ENCODE results near the gene MLC1.

MLC1 gene

GRCh38 chr22:50032941-50033601 is 52.2 kb downstream of the MLC1 start (continued):
- TF ChIP-seq PATZ1 (CRISPR knock-in tag; IDR thresholded peaks at IDR 0.05; ENCODE audit: borderline replicate concordance) (no peak), OSR1 (CRISPR knock-in tag; IDR thresholded peaks at IDR 0.05) (no peak)

GRCh38 chr22:50032109-50032871 is 52.9 kb downstream of the MLC1 start:
- no peak for ATAC-seq
- TF ChIP-seq OSR1 (CRISPR knock-in tag; IDR thresholded peaks at IDR 0.05) (no peak), ZFP30 (CRISPR knock-in tag; IDR thresholded peaks at IDR 0.05) (no peak), TSHZ2 (CRISPR knock-in tag; IDR thresholded peaks at IDR 0.05) (no peak)

- no peak for ATAC-seq
These were observed 53.8 kb downstream of the MLC1 start for GRCh38 chr22:50031189-50032091.

More at GRCh38 chr22:50031189-50032091, 53.8 kb downstream of the MLC1 start:
- TF ChIP-seq ZNF70 (CRISPR knock-in tag; IDR thresholded peaks at IDR 0.05) (no peak), ZNF565 (CRISPR knock-in tag; conservative IDR thresholded peaks at IDR 0.05; ENCODE audit: low read depth) (no peak), ZFP30 (CRISPR knock-in tag; IDR thresholded peaks at IDR 0.05) (no peak), BACH2 (CRISPR knock-in tag; IDR thresholded peaks at IDR 0.05; ENCODE audit: borderline replicate concordance) (no peak), SNAI2 (CRISPR knock-in tag; IDR thresholded peaks at IDR 0.05) (no peak), ZFP3 (CRISPR knock-in tag; IDR thresholded peaks at IDR 0.05) (no peak), CSRNP3 (CRISPR knock-in tag; IDR thresholded peaks at IDR 0.05) (no peak), CSDC2 (CRISPR knock-in tag; IDR thresholded peaks at IDR 0.05) (no peak), ISL1 (CRISPR knock-in tag; IDR thresholded peaks at IDR 0.05) (no peak), TSHZ2 (CRISPR knock-in tag; IDR thresholded peaks at IDR 0.05) (no peak), PPARA (CRISPR knock-in tag; IDR thresholded peaks at IDR 0.05; ENCODE audit: borderline replicate concordance) (no peak), CREB5 (CRISPR knock-in tag; IDR thresholded peaks at IDR 0.05; ENCODE audit: low read depth) (no peak), ZC3H10 (CRISPR knock-in tag; IDR thresholded peaks at IDR 0.05) (no peak), RARB (CRISPR knock-in tag; IDR thresholded peaks at IDR 0.05) (no peak), POU6F1 (CRISPR knock-in tag; IDR thresholded peaks at IDR 0.05; ENCODE audit: borderline replicate concordance, low read depth) (no peak), ZNF8 (CRISPR knock-in tag; IDR thresholded peaks at IDR 0.05) (no peak), ARNTL (CRISPR knock-in tag; IDR thresholded peaks at IDR 0.05; ENCODE audit: borderline replicate concordance, low read depth) (no peak), OSR1 (CRISPR knock-in tag; IDR thresholded peaks at IDR 0.05) (no peak)

Data from SK-N-SH treated with all-trans-retinoic acid at 6 μM for 48 hours (cell line).